ENCODE data around the gene AVPR2. TPM values are rescaled to one million over a fixed set of nuclear protein-coding genes. Genes with fewer than 3 reads are reported as not detected.

The AVPR2 gene
- total and polyA plus RNA-seq, 4 donors: 0.05 TPM; not detected in 3

GRCh38 chrX:153889123-153889522 lies 15.3 kb upstream of the AVPR2 start:
- WGBS: 91% methylated on average over 6 of the region's 6 CpGs
- Histone ChIP-seq H3K9me3 (ENCODE audit: control insufficient read depth in 4 of 4, low read length in 3 of 4) (no peaks in the 10 kb centered on the region), H3K4me3 (ENCODE audit: low read depth in 1 of 3, low read length in 3 of 3) (no peak overlapping the region), H3K4me1 (ENCODE audit: control insufficient read depth in 4 of 4, insufficient read depth in 4 of 4, low read length in 3 of 4) (peaks cover 0 to 2% (median 0%) of the 10 kb centered on the region in 4 donors), H3K36me3 (ENCODE audit: control insufficient read depth in 4 of 4, insufficient read depth in 3 of 4, low read depth in 1 of 4, low read length in 3 of 4) (no peaks in the 10 kb centered on the region), H3K27me3 (ENCODE audit: control insufficient read depth in 4 of 4, insufficient read depth in 4 of 4, low read length in 3 of 4) (peaks cover 0 to 6% (median under 1%) of the 10 kb centered on the region in 4 donors), H3K27ac (ENCODE audit: low read depth in 1 of 2, low read length in 2 of 2) (no peak overlapping the region), H3K9ac (ENCODE audit: low read depth in 1 of 2, low read length in 2 of 2) (no peak overlapping the region)
- DNase-seq (ENCODE audit: low spot score): no peak
- TF ChIP-seq RXRA (IDR thresholded peaks at IDR 0.05): no peak
- TF ChIP-seq ZBTB33 (IDR thresholded peaks at IDR 0.05): no peak
- TF ChIP-seq NR2F2 (IDR thresholded peaks at IDR 0.05): no peak
- TF ChIP-seq TAF1 (conservative IDR thresholded peaks at IDR 0.05): no peak
- TF ChIP-seq SP1 (IDR thresholded peaks at IDR 0.05): no peak
- TF ChIP-seq RAD21 (IDR thresholded peaks at IDR 0.05): no peak
- TF ChIP-seq GABPA (IDR thresholded peaks at IDR 0.05 in 1 of 2, conservative IDR thresholded peaks at IDR 0.05 in 1 of 2): no peak
- TF ChIP-seq HNF4A (conservative IDR thresholded peaks at IDR 0.05): no peak
- TF ChIP-seq, protein P1, sequence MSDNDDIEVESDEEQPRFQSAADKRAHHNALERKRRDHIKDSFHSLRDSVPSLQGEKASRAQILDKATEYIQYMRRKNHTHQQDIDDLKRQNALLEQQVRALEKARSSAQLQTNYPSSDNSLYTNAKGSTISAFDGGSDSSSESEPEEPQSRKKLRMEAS (IDR thresholded peaks at IDR 0.05): no peak
- TF ChIP-seq HNF4G (IDR thresholded peaks at IDR 0.05): no peak
- no peak for TF ChIP-seq EGR1 (IDR thresholded peaks at IDR 0.05; ENCODE audit: low read depth in 2 of 2)
- no peak for TF ChIP-seq YY1 (IDR thresholded peaks at IDR 0.05)
- TF ChIP-seq JUND (IDR thresholded peaks at IDR 0.05): no peak
- TF ChIP-seq REST (IDR thresholded peaks at IDR 0.05): no peak
- TF ChIP-seq, protein P2, sequence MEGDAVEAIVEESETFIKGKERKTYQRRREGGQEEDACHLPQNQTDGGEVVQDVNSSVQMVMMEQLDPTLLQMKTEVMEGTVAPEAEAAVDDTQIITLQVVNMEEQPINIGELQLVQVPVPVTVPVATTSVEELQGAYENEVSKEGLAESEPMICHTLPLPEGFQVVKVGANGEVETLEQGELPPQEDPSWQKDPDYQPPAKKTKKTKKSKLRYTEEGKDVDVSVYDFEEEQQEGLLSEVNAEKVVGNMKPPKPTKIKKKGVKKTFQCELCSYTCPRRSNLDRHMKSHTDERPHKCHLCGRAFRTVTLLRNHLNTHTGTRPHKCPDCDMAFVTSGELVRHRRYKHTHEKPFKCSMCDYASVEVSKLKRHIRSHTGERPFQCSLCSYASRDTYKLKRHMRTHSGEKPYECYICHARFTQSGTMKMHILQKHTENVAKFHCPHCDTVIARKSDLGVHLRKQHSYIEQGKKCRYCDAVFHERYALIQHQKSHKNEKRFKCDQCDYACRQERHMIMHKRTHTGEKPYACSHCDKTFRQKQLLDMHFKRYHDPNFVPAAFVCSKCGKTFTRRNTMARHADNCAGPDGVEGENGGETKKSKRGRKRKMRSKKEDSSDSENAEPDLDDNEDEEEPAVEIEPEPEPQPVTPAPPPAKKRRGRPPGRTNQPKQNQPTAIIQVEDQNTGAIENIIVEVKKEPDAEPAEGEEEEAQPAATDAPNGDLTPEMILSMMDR (IDR thresholded peaks at IDR 0.05; ENCODE audit: low read depth, low read length, missing input control): no peak
- TF ChIP-seq, protein P3, sequence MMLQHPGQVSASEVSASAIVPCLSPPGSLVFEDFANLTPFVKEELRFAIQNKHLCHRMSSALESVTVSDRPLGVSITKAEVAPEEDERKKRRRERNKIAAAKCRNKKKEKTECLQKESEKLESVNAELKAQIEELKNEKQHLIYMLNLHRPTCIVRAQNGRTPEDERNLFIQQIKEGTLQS (IDR thresholded peaks at IDR 0.05): no peak
- no peak for TF ChIP-seq FOXA1 (IDR thresholded peaks at IDR 0.05)
- TF ChIP-seq FOXA2 (IDR thresholded peaks at IDR 0.05): no peak
